HPDE6-E6E7 (cell line): Measurements from ENCODE around the gene POLR1B.
"Not testable (repeated sequence)": the region's sequence is repeated elsewhere in the genome, so short reads cannot be mapped to it uniquely, and the experiment has no call there.

Experiments
- DNase-seq: peaks from one replicate; pipeline ENCODE4 v3.0.0; 2011; ENCODE audit warnings: missing footprints; ENCODE audit errors: extremely low spot score

The POLR1B gene

GRCh38 chr2:112601754-112602153, 59.5 kb downstream of the POLR1B start:
- DNase-seq: no peak

GRCh38 chr2:112602917-112603316, 60.7 kb downstream of the POLR1B start:
- DNase-seq: no peak

- no peak for DNase-seq
Observed at GRCh38 chr2:112603731-112604130, 61.5 kb downstream of the POLR1B start.

- no peak for DNase-seq
Observed at GRCh38 chr2:112604952-112605351, 62.7 kb downstream of the POLR1B start.

GRCh38 chr2:112605926-112606325, 63.7 kb downstream of the POLR1B start:
- no peak for DNase-seq

- no peak for DNase-seq
Observed at GRCh38 chr2:112606547-112606946, 64.3 kb downstream of the POLR1B start.

GRCh38 chr2:112607680-112608438, 65.6 kb downstream of the POLR1B start:
- no peak for DNase-seq

GRCh38 chr2:112609320-112609719, 67.1 kb downstream of the POLR1B start:
- not testable (repeated sequence) for DNase-seq

GRCh38 chr2:112612283-112612682, 70.0 kb downstream of the POLR1B start:
- not testable (repeated sequence) for DNase-seq

GRCh38 chr2:112614201-112614840, 72.1 kb downstream of the POLR1B start:
- no peak for DNase-seq

- no peak for DNase-seq
Observed at GRCh38 chr2:112615051-112615450, 72.8 kb downstream of the POLR1B start.

GRCh38 chr2:112615798-112616197, 73.5 kb downstream of the POLR1B start:
- DNase-seq: not testable (repeated sequence)

- no peak for DNase-seq
Observed at GRCh38 chr2:112618383-112618782, 76.1 kb downstream of the POLR1B start.

GRCh38 chr2:112621790-112622527, 79.7 kb downstream of the POLR1B start:
- DNase-seq: no peak

GRCh38 chr2:112622528-112622849, 80.2 kb downstream of the POLR1B start:
- DNase-seq: peak; percentile 53

- DNase-seq: peak; percentile 85
Observed at GRCh38 chr2:112623913-112624777, 81.9 kb downstream of the POLR1B start.

- no peak for DNase-seq
Observed at GRCh38 chr2:112625474-112626114, 83.3 kb downstream of the POLR1B start.

- DNase-seq: peak; percentile 34
Observed at GRCh38 chr2:112626604-112627059, 84.4 kb downstream of the POLR1B start.
